ENCODE measurements around the gene ZRSR2. TPM values are rescaled to one million over a fixed set of nuclear protein-coding genes. Genes with fewer than 3 reads are reported as not detected.

Gene ZRSR2
- total RNA-seq, 1 donor from 2014 or later, result 9.3 TPM

GRCh38 chrX:15750611-15751154 lies 39.6 kb upstream of the ZRSR2 start:
- no peak overlapping the region for H3K4me3 ChIP-seq (ENCODE audit: insufficient read depth, low read depth, low read length)
- Mint-ChIP-seq H3K9me3 (ENCODE audit: unreplicated experiment) (no peaks in the 10 kb centered on the region), H3K27ac (ENCODE audit: unreplicated experiment) (no peak overlapping the region), H3K4me1 (ENCODE audit: low read depth, unreplicated experiment) (peaks cover 1% of the 10 kb centered on the region), H3K4me3 (ENCODE audit: unreplicated experiment) (no peak overlapping the region), H3K36me3 (ENCODE audit: low read depth, unreplicated experiment) (no peaks in the 10 kb centered on the region), H3K27me3 (ENCODE audit: low read depth, unreplicated experiment) (no peaks in the 10 kb centered on the region)
- no peaks in the 10 kb centered on the region for H3K9me3 ChIP-seq (ENCODE audit: insufficient read depth, low read depth, low read length)
- no peaks in the 10 kb centered on the region for H3K36me3 ChIP-seq (ENCODE audit: insufficient read depth, low read length)
- H4K20me1 ChIP-seq (ENCODE audit: insufficient read depth, low read length), result no peaks in the 10 kb centered on the region
- H3K27me3 ChIP-seq (ENCODE audit: insufficient read depth, low read length), result no peaks in the 10 kb centered on the region
- FAIRE-seq (peak; percentile 92), DNase-seq (ENCODE audit: low read depth) (no peak)
- no peak overlapping the region for H3K9ac ChIP-seq (ENCODE audit: low read length)
- H3K4me2 ChIP-seq (ENCODE audit: low read length), result peak overlapping the region; percentile 10
- H3K4me1 ChIP-seq (ENCODE audit: insufficient read depth, low read length), result peaks cover 3% of the 10 kb centered on the region
- no peak overlapping the region for H2AFZ ChIP-seq (ENCODE audit: low read depth, low read length)
- no peaks in the 10 kb centered on the region for H3K79me2 ChIP-seq (ENCODE audit: insufficient read depth, low read length)
- no peak overlapping the region for H3K27ac ChIP-seq (ENCODE audit: low read depth, low read length)
- TF ChIP-seq, protein P1, sequence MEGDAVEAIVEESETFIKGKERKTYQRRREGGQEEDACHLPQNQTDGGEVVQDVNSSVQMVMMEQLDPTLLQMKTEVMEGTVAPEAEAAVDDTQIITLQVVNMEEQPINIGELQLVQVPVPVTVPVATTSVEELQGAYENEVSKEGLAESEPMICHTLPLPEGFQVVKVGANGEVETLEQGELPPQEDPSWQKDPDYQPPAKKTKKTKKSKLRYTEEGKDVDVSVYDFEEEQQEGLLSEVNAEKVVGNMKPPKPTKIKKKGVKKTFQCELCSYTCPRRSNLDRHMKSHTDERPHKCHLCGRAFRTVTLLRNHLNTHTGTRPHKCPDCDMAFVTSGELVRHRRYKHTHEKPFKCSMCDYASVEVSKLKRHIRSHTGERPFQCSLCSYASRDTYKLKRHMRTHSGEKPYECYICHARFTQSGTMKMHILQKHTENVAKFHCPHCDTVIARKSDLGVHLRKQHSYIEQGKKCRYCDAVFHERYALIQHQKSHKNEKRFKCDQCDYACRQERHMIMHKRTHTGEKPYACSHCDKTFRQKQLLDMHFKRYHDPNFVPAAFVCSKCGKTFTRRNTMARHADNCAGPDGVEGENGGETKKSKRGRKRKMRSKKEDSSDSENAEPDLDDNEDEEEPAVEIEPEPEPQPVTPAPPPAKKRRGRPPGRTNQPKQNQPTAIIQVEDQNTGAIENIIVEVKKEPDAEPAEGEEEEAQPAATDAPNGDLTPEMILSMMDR (IDR thresholded peaks at IDR 0.05; ENCODE audit: insufficient read depth, low read depth, low read length), result no peak
- TF ChIP-seq EZH2 (IDR thresholded peaks at IDR 0.05; ENCODE audit: insufficient read depth, low read length), result no peak

DNA sequence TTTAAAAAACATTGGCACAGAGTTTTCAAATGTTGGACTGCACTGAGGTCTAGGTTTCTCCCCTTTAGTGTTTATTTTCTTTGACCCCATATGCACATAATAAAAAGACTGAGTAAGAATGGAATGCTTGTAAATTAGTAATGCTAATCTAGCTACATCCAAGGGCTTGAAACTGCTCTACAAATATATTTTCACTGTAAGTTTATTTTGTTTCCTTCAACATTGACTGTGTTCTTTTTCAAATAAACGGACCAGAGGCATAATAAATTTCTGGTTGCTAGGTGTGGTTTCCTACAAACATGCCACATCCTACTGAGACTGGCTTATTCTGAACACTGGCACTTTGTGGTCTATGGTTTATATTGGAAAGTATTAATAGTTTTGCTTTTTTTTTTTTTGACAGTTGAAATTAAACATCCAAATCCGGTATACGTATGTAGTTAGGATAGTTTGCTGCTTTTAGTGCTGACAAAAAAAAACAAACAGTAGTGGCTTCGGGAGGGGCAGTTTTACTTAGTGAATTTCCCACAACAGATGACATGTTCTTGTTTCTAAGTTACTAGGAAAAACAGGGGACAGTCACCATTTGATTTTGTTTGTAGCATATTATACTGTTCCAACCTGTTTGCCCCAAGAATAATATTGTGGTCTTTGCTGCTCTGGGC lies 39.0 kb upstream of the ZRSR2 start:
- Mint-ChIP-seq H3K4me3 (ENCODE audit: unreplicated experiment) (no peak overlapping the region), H3K36me3 (ENCODE audit: low read depth, unreplicated experiment) (no peaks in the 10 kb centered on the region), H3K27me3 (ENCODE audit: low read depth, unreplicated experiment) (no peaks in the 10 kb centered on the region), H3K27ac (ENCODE audit: unreplicated experiment) (no peak overlapping the region), H3K4me1 (ENCODE audit: low read depth, unreplicated experiment) (peaks cover 1% of the 10 kb centered on the region), H3K9me3 (ENCODE audit: unreplicated experiment) (no peaks in the 10 kb centered on the region)
- Histone ChIP-seq H3K36me3 (ENCODE audit: insufficient read depth, low read length) (no peaks in the 10 kb centered on the region), H3K9me3 (ENCODE audit: insufficient read depth, low read depth, low read length) (no peaks in the 10 kb centered on the region), H2AFZ (ENCODE audit: low read depth, low read length) (no peak overlapping the region), H3K4me3 (ENCODE audit: insufficient read depth, low read depth, low read length) (no peak overlapping the region), H3K79me2 (ENCODE audit: insufficient read depth, low read length) (no peaks in the 10 kb centered on the region), H3K27me3 (ENCODE audit: insufficient read depth, low read length) (no peaks in the 10 kb centered on the region), H4K20me1 (ENCODE audit: insufficient read depth, low read length) (no peaks in the 10 kb centered on the region), H3K4me2 (ENCODE audit: low read length) (peak overlapping the region; percentile 10), H3K9ac (ENCODE audit: low read length) (no peak overlapping the region), H3K4me1 (ENCODE audit: insufficient read depth, low read length) (peaks cover 3% of the 10 kb centered on the region), H3K27ac (ENCODE audit: low read depth, low read length) (peak overlapping the region; percentile 50)
- DNase-seq (ENCODE audit: low read depth) (peak; percentile 39), FAIRE-seq (peak; percentile 99)
- TF ChIP-seq, protein P1 (IDR thresholded peaks at IDR 0.05; ENCODE audit: insufficient read depth, low read depth, low read length), result no peak
- TF ChIP-seq EZH2 (IDR thresholded peaks at IDR 0.05; ENCODE audit: insufficient read depth, low read length), result no peak

- no peak overlapping the region for H3K27ac ChIP-seq (ENCODE audit: low read depth, low read length)
- peaks cover 3% of the 10 kb centered on the region for H3K4me1 ChIP-seq (ENCODE audit: insufficient read depth, low read length)
- DNase-seq (ENCODE audit: low read depth), result no peak
- no peak overlapping the region for H3K9ac ChIP-seq (ENCODE audit: low read length)
- no peak for TF ChIP-seq EZH2 (IDR thresholded peaks at IDR 0.05; ENCODE audit: insufficient read depth, low read length)
- TF ChIP-seq, protein P1 (IDR thresholded peaks at IDR 0.05; ENCODE audit: insufficient read depth, low read depth, low read length), result no peak
- Mint-ChIP-seq H3K4me3 (ENCODE audit: unreplicated experiment) (no peak overlapping the region), H3K27me3 (ENCODE audit: low read depth, unreplicated experiment) (no peaks in the 10 kb centered on the region), H3K4me1 (ENCODE audit: low read depth, unreplicated experiment) (peaks cover 1% of the 10 kb centered on the region), H3K36me3 (ENCODE audit: low read depth, unreplicated experiment) (no peaks in the 10 kb centered on the region), H3K9me3 (ENCODE audit: unreplicated experiment) (no peaks in the 10 kb centered on the region), H3K27ac (ENCODE audit: unreplicated experiment) (no peak overlapping the region)
- H3K4me2 ChIP-seq (ENCODE audit: low read length), result no peak overlapping the region
- H3K9me3 ChIP-seq (ENCODE audit: insufficient read depth, low read depth, low read length), result no peaks in the 10 kb centered on the region
- no peaks in the 10 kb centered on the region for H3K36me3 ChIP-seq (ENCODE audit: insufficient read depth, low read length)
- peak; percentile 79 for FAIRE-seq
- no peaks in the 10 kb centered on the region for H4K20me1 ChIP-seq (ENCODE audit: insufficient read depth, low read length)
- no peak overlapping the region for H3K4me3 ChIP-seq (ENCODE audit: insufficient read depth, low read depth, low read length)
- H3K79me2 ChIP-seq (ENCODE audit: insufficient read depth, low read length), result no peaks in the 10 kb centered on the region
- no peaks in the 10 kb centered on the region for H3K27me3 ChIP-seq (ENCODE audit: insufficient read depth, low read length)
- H2AFZ ChIP-seq (ENCODE audit: low read depth, low read length), result no peak overlapping the region
Observed at GRCh38 chrX:15755091-15755490, 35.2 kb upstream of the ZRSR2 start.
